GM18505 (cell line): ENCODE data around the gene LRBA.
"Not testable (repeated sequence)": the region's sequence is repeated elsewhere in the genome, so short reads cannot be mapped to it uniquely, and the experiment has no call there.

Source experiments
- ATAC-seq: cut with Tn5 transposase; IDR thresholded peaks from one replicate; pipeline ENCODE4 v1.9.1; 2021; ENCODE audit not compliant: unreplicated experiment
- POLR2A ChIP-seq: IDR thresholded peaks from 4 replicates; pipeline ENCODE4 v1.6.1; 2011; ENCODE audit warnings: borderline replicate concordance; ENCODE audit not compliant: insufficient read depth, insufficient read length; ENCODE audit errors: extremely low read depth

LRBA gene, protein sequence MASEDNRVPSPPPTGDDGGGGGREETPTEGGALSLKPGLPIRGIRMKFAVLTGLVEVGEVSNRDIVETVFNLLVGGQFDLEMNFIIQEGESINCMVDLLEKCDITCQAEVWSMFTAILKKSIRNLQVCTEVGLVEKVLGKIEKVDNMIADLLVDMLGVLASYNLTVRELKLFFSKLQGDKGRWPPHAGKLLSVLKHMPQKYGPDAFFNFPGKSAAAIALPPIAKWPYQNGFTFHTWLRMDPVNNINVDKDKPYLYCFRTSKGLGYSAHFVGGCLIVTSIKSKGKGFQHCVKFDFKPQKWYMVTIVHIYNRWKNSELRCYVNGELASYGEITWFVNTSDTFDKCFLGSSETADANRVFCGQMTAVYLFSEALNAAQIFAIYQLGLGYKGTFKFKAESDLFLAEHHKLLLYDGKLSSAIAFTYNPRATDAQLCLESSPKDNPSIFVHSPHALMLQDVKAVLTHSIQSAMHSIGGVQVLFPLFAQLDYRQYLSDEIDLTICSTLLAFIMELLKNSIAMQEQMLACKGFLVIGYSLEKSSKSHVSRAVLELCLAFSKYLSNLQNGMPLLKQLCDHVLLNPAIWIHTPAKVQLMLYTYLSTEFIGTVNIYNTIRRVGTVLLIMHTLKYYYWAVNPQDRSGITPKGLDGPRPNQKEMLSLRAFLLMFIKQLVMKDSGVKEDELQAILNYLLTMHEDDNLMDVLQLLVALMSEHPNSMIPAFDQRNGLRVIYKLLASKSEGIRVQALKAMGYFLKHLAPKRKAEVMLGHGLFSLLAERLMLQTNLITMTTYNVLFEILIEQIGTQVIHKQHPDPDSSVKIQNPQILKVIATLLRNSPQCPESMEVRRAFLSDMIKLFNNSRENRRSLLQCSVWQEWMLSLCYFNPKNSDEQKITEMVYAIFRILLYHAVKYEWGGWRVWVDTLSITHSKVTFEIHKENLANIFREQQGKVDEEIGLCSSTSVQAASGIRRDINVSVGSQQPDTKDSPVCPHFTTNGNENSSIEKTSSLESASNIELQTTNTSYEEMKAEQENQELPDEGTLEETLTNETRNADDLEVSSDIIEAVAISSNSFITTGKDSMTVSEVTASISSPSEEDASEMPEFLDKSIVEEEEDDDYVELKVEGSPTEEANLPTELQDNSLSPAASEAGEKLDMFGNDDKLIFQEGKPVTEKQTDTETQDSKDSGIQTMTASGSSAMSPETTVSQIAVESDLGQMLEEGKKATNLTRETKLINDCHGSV (N-terminal part only)

DNA sequence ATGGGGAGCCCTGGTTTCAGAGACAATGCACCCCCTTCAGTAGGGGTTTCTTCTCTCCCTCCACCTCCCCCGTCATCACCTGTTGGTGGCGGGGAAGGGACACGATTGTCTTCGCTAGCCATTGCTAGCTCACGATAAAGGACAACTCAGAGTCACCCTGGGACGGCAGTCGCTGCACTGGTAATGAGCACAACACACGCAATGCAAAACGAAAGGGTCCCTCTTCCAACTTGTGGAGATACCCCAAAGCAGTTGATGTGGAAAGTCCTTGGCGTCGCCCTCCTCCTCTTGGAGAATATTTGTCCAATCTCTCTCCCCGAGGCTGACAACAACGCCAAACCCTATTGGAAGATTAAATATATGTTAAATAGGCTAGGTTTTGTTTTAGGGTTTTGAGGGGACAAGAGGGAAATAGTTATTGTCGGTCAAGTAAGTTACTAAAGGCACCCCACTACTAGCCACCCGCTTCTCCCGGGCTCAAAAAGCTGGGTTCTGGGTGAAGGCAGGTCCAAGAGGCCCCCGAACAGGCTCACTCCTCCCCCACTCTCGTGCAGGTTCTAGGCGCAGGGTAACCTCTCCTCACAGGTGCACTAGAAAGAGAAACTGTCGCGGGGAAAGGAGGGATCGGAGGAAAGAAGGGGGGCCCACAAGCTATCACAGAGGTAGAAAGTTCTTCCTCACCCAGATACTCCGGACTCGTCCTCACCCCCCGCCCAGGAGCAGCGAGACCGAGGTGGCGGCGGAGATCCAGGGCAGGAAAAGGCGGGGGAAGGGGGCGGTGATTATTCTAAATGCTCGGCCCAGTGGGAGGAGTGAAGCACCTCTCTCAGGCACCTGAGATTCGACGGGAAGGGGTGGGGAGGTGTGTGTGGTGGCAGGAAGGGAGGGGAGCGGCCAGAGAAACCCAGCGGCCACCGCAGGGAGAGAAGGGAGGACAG, at the start of gene LRBA:
Gene LRBA (minus strand): TSS at position 764 of the 938 bp plus-strand sequence. CDS start 642 bp downstream, at position 122.
- peak; percentile 55 for ATAC-seq
- no peak for TF ChIP-seq POLR2A

DNA sequence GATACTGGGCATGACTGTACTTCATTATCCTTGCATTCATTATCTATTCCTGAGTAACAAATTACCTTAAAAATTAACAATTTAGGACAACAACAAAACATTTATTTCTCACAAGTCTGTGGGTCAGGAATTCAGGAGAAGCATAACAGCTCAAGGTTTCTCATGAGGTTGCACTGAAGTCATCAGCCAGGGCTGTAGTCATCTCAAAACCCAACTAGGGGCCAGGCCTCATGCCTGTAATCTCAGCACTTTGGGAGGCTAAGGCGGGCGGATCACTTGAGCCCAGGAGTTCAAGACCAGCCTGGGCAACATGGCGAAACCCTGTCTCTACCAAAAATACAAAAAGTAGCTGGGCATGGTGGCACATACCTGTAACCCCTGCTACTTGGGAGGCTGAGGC, 48.1 kb upstream of the LRBA start:
- ATAC-seq = not testable (repeated sequence)

DNA sequence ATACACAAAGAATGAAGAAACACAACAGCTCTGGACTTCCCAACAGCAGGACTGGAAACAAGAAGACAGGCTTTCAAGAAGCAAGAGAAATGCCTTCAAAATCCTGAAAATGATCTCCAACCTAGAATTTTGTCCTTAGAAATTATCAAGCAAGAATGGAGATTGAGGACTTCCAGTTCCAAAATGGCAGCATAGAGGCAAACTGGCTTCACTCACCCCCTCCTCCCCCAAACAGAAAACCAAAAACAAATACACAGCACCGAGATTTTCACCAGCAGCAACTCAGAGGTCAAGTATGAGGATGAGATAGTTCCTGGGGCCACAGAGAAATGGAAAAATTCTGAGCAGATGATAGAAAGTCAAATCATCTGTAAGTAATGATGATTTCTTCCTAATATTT, 40.5 kb upstream of the LRBA start:
- no peak for ATAC-seq
- no peak for TF ChIP-seq POLR2A

DNA sequence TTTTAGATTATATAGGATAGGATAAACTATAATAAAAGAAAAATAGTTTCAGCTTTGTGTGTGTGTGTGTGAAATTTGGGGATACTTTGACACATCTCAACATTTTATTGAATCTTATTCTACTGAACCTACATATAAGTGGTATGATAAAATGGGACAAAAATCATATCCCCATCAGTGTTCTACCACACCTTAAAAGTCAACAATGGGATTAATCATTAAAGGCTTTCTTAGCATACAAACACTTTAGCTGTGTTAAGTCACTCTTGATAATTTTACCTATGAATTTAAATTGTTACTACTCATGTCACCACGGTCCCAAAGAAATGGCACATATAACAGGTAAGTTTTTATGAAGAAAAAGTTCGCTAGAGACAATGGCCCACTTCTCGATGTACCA, 37.7 kb upstream of the LRBA start:
- ATAC-seq = no peak
- no peak for TF ChIP-seq POLR2A

DNA sequence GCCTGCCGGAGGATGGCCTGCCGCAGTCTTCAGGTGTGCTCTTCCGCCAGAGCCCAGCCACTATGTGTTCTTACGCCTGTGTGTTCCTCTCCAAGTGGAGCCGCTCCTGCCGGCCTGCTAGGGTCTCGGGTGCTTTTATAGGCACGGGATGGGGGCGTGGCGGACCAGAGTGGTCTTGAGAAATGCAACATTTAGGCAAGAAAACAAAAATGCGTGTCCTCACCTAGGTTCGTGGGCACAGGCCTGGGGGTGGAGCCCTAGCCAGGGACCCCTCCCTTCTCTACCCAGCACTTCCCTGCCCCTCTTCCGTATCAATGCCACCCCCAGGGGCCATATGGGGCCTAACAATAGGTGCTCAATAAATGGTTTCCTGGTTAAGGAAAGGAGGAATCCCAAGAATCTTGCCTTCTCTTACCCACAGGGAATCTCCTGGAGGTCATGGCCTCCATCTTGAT, 34.4 kb upstream of the LRBA start:
- TF ChIP-seq POLR2A = no peak
- no peak for ATAC-seq

DNA sequence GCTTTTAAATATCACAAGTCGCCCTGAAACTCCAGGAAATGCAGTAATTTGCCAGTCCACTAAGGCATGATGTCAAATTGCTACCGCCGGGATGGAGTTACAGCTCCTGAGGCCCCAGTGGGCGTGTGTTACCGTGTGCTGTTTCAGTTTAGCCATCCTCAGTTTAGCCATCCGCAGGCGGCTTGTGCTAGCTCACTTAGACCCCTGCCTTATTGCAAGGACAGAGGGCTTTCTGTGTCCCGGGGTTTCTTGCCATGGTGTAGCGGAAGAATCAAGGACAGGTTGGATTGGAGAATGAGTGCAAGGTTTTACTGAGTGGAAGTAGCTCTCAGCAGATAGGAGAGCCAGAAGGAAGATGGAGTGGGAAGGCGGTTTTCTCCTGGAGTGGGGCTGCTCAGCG, 33.8 kb upstream of the LRBA start:
- no peak for TF ChIP-seq POLR2A
- ATAC-seq = no peak

DNA sequence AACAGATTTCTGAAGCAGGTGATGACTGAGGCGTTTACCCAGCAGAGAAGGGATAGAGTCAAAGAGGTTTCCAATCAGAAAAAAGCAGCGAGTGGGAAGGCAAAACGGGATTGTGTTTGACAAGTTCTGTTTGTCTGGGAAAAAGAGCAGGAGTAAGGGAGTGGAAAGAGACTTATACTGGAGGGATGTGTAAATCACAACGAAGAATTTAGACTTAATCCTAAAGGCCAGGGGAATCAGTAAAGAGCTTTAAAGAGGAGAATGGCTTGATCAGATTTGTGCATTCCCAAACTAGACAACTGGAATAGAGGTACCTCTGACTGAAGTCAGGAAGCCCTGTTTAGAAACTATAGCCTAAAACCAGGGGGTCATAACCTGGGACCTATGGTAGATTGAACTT, 31.5 kb upstream of the LRBA start:
- no peak for ATAC-seq
- no peak for TF ChIP-seq POLR2A

DNA sequence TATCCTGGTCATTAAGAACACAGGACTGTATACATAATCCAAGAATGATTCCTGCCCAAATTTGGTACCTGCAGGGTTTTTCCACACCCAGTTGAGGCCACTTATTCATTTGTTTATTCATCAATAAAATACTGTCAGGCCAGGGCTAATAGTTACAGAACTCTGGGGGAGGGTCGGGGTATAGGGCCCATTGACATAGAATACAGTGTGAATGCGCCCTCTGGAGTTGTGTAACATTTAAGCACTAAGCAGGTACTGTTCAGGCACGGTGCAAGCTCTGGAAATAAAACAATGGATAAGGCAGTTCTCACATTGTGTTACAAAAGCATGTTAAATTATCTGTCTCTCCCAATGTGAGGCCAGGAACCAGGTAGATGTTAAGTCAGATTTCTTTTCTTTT, 30.8 kb upstream of the LRBA start:
- ATAC-seq = no peak
- TF ChIP-seq POLR2A = no peak

DNA sequence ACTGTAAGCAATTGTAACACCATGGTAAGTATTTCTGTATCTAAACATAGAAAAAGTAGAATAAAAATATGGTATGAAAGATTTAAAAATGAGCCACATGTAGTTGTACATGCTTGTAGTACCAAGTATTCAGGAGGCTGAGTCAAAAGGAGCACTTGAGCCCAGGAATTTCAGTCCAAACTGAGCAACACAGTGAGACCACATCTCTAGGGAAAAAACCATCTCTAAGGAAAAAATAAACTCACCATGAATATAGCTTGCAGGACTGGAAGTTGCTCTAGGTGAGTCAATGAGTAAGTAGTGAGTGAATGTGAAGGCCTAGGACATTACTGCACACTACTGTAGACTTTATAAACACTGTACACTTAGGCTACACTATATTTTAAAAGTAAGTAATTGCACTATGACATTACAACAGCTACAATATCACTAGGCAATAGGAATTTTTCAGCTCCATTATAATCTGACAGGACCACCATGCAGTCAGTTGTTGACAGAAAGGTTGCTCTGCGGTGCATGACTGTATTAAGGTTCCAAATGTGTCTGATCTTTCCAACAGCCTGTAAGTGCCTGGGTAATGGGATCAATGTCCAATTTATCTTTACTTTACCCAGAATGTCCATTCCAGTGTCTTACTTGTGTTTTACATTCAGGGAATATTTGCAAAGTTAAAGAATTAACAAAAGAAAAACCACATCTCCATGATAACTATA, 28.9 kb upstream of the LRBA start:
- ATAC-seq = no peak

DNA sequence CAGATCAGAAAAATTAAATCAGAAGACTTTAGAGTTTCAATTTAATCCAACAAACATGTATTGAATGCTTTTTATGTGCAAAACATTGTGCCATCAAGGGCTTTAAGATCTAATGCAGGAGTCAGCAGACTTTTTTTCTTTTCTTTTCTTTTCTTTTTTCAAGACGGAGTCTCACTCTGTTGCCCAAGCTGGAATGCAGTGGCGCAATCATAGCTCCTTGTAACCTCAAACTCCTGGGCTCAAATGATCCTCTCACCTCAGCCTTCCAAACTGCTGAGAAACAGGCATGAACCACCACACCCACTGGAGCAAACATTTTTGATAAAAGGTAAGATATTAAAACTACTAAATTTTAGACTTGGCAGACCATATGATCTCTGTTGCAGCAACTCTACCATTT, 24.6 kb upstream of the LRBA start:
- no peak for ATAC-seq
- no peak for TF ChIP-seq POLR2A

More for the DNA sequence above, 28.9 kb upstream of the LRBA start:
- no peak for TF ChIP-seq POLR2A

DNA sequence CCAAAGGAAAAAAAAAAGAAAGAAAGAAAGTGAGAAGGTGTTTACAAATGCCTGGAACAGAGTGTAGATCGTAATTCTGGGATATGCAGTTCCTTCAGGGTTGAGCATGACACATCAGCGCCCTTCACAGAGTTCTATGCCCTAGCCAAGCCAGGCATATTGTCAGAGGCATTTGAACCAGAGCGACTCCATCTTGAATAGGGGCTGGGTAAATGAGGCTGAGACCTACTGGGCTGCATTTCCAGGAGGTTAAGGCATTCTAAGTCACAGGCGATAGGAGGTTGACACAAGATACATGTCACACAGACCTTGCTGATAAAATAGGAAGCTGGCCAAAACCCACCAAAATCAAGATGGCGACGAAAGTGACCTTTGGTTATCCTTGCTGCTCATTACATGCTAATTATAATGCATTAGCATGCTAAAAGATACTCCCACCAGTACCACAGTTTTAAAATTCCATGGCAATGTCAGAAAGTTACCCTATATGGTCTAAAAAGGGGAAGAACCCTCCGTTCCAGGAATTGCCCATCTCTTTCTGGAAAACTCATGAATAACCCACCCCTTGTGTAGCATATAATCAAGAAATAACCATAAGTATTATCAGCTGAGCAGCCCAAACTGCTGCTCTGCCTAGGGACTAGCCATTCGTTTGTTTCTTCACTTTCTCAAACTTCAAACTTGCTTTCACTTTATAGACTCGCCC, 23.5 kb upstream of the LRBA start:
- no peak for TF ChIP-seq POLR2A
- no peak for ATAC-seq
